DOHH2 (cell line): ENCODE data around the gene FAP.

Source experiments
- CTCF ChIP-seq: fragments of 200-600 bp; sonication (generic); IDR thresholded peaks from one replicate; pipeline ENCODE4 v1.5.1; 2014; ENCODE audit warnings: antibody characterized with exemption, mild to moderate bottlenecking, low read depth, low read length; ENCODE audit not compliant: poor library complexity, severe bottlenecking
- EZH2phosphoT487 ChIP-seq: fragments of 200-600 bp; sonication (generic); IDR thresholded peaks from 2 replicates; pipeline ENCODE4 v1.6.1; 2017; ENCODE audit warnings: borderline replicate concordance, mild to moderate bottlenecking, antibody characterized with exemption, low read length, moderate library complexity, mixed read lengths

GRCh38 chr2:162188451-162188850 lies 54.8 kb downstream of the FAP start:
- TF ChIP-seq CTCF, result no peak
- TF ChIP-seq EZH2phosphoT487, result no peak
